PC-9 (cell line): ENCODE data around the gene MAP1LC3B2. TPM values are rescaled to one million over a fixed set of nuclear protein-coding genes. Genes with fewer than 3 reads are reported as not detected.

Experiments
- BruUV-seq: library from RNA; stranded (reverse); fragments of 400-500 nt; replicated peaks from 2 replicates; lab custom pipeline; 2021; lab: Mats Ljungman, UMichigan
- CTCF ChIA-PET: fragments of 300-600 bp; sonication (Branson Sonifier 250); formaldehyde crosslinking; loops from one replicate; lab custom pipeline; 2022; ENCODE audit warnings: antibody characterized with exemption; lab: Charles Lee
- POLR2A ChIA-PET: fragments of 300-600 bp; sonication (Branson Sonifier 250); formaldehyde crosslinking; loops from one replicate; lab custom pipeline; 2022; ENCODE audit warnings: antibody characterized with exemption; ENCODE audit not compliant: unreplicated experiment; lab: Charles Lee
- DNase-seq, 2 experiments: peaks; one replicate each; pipeline versions ENCODE4 v3.0.0 to v3.0.0-alpha.2; 2015 to 2022; ENCODE audit warnings: mixed read lengths in 1 of 2
- H2AFZ ChIP-seq: fragments of 200-600 bp; sonication (generic); 2 replicates; pipeline ENCODE4 v1.8.1; 2017; ENCODE audit warnings: antibody characterized with exemption
- H3F3A ChIP-seq: fragments of 200-600 bp; sonication (generic); 2 replicates; pipeline ENCODE4 v1.8.1; 2017; ENCODE audit warnings: antibody characterized with exemption, mild to moderate bottlenecking, low read depth; ENCODE audit not compliant: insufficient read depth
- H3K27ac ChIP-seq: fragments of 200-600 bp; sonication (generic); 2 replicates; pipeline ENCODE4 v1.6.1; 2016; ENCODE audit warnings: mixed run types
- H3K27me3 ChIP-seq: fragments of 200-600 bp; sonication (generic); 2 replicates; pipeline ENCODE4 v1.6.1; 2016; ENCODE audit warnings: low read depth, mixed run types; ENCODE audit not compliant: insufficient read depth
- H3K36me3 ChIP-seq: fragments of 200-600 bp; sonication (generic); 2 replicates; pipeline ENCODE4 v1.6.1; 2016; ENCODE audit warnings: low read depth, mixed run types
- H3K4me1 ChIP-seq: fragments of 200-600 bp; sonication (generic); replicated peaks from 2 replicates; pipeline ENCODE4 v1.6.1; 2016; ENCODE audit warnings: mixed run types; ENCODE audit not compliant: insufficient read depth
- H3K4me2 ChIP-seq: fragments of 200-600 bp; sonication (generic); 2 replicates; pipeline ENCODE4 v1.6.1; 2017; ENCODE audit warnings: mixed run types
- H3K4me3 ChIP-seq: fragments of 200-600 bp; sonication (generic); 2 replicates; pipeline ENCODE4 v1.6.1; 2016; ENCODE audit warnings: mixed run types
- H3K79me2 ChIP-seq: fragments of 200-600 bp; sonication (generic); 2 replicates; pipeline ENCODE4 v1.6.1; 2017; ENCODE audit warnings: low read depth, mixed run types
- H3K9me2 ChIP-seq: fragments of 200-600 bp; sonication (generic); 2 replicates; pipeline ENCODE4 v1.8.1; 2017; ENCODE audit warnings: mild to moderate bottlenecking; ENCODE audit not compliant: insufficient read depth
- H3K9me3 ChIP-seq: fragments of 200-600 bp; sonication (generic); 2 replicates; pipeline ENCODE4 v1.8.1; 2016; ENCODE audit warnings: low read depth; ENCODE audit not compliant: insufficient read depth
- H4K20me1 ChIP-seq: fragments of 200-600 bp; sonication (generic); 2 replicates; pipeline ENCODE4 v1.8.1; 2017; ENCODE audit not compliant: insufficient read depth
- CTCF ChIP-seq: fragments of 200-600 bp; sonication (generic); conservative IDR thresholded peaks from 2 replicates; pipeline ENCODE4 v1.6.1; 2017; ENCODE audit warnings: mixed run types, antibody characterized with exemption, mild to moderate bottlenecking, moderate library complexity
- EZH2 ChIP-seq: fragments of 200-600 bp; sonication (generic); IDR thresholded peaks from 2 replicates; pipeline ENCODE4 v1.8.0; 2017; ENCODE audit warnings: antibody characterized with exemption, low read depth
- intact Hi-C: fragments of 100-400 bp; cut with micrococcal nuclease; formaldehyde crosslinking; loops from one replicate; pipeline ENCODE4 v1.10.0; 2022; ENCODE audit not compliant: unreplicated experiment
- total RNA-seq: library from RNA; stranded (reverse); gene quantifications from 2 replicates; pipeline ENCODE4 v1.2.3, GENCODE V29; 2021

Gene MAP1LC3B2
- total RNA-seq, 1 experiment from 2014 or later = 1.4 TPM

DNA sequence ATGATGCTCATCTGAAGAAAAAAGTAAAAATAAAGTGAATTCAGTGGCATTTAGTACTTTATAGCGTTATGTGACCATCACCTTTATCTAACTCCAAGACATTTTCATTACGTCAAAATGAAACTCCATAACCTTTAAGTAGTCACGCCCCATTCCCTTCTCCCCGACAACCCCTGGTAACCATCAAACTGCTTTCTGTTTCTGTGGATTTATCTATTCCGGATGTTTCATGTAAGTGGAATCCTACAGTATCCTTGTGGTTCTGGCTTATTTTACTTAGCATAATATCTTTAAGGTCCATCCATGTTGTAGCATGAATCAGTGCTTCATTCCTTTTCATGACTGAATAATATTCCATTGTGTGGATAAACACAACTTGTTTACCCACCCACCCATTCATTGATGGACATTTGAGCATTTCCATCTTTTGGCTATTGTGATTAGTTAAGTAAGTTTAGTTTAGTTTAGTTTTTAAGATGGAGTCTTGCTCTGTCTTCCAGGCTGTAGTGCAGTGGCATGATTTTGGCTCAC is 18.5 kb upstream of the MAP1LC3B2 start:
- Histone ChIP-seq H3K27me3 (no peaks in the 10 kb centered on the region), H4K20me1 (no peaks in the 10 kb centered on the region), H3K9me2 (no peaks in the 10 kb centered on the region), H3K4me3 (no peak overlapping the region), H2AFZ (no peak overlapping the region), H3K36me3 (no peaks in the 10 kb centered on the region), H3K79me2 (no peaks in the 10 kb centered on the region), H3K4me1 (peaks cover 17% of the 10 kb centered on the region), H3K27ac (no peak overlapping the region), H3K9me3 (no peaks in the 10 kb centered on the region), H3F3A (peaks cover 16% of the 10 kb centered on the region; the same call in 1 of the 2 replicates), H3K4me2 (no peak overlapping the region)
- no peak for DNase-seq
- POLR2A ChIA-PET = no interaction called here
- intact Hi-C loops = no loop called here
- CTCF ChIA-PET = no interaction called here
- BruUV-seq = no TSS peak
- no peak for TF ChIP-seq EZH2
- no peak for TF ChIP-seq CTCF

DNA sequence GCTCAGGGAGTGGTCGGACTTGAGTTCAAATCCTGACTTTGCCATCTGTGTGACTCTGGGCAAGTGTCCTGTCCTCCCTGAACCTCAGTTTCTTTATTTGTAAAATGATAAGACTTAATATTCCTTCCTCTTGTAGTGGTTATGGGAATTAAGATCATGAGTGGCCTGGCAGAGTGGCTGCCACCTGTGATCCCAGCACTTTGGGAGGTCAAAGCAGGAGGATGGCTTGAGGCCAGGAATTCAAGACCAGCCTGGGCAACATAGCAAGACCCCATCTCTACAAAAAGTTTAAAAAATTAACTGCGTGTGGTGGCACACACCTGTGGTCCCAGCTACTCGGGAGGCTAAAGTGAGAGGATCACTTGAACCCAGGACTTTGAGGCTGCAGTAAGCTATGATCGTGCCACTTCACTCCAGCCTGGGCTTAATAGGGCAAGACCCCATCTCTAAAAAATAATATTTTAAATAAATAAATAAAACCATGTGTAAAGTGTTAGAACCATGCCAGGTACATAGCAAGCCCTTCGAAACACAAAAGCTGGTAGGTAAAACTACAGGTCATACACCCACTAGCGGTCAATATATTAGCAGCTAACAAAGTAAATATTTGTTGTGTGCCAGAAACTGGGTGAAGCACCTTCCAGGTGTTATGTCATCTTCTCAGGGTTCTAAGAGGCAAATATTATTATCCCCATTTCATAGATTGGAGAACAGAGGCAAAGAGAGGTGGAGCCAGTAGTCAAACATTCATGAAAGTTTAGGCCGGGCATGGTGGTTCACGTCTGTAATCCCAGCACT is 17.4 kb upstream of the MAP1LC3B2 start:
- Histone ChIP-seq H3K9me3 (no peaks in the 10 kb centered on the region), H3K4me1 (peaks cover 17% of the 10 kb centered on the region), H3K27ac (no peak overlapping the region), H4K20me1 (no peaks in the 10 kb centered on the region), H2AFZ (no peak overlapping the region), H3K79me2 (no peaks in the 10 kb centered on the region), H3F3A (peaks cover 16% of the 10 kb centered on the region; the same call in 1 of the 2 replicates), H3K27me3 (no peaks in the 10 kb centered on the region), H3K4me2 (peak overlapping the region; percentile 37), H3K9me2 (no peaks in the 10 kb centered on the region), H3K4me3 (no peak overlapping the region), H3K36me3 (no peaks in the 10 kb centered on the region)
- TF ChIP-seq EZH2 (no peak), CTCF (no peak)
- CTCF ChIA-PET = no interaction called here
- intact Hi-C loops = no loop called here
- POLR2A ChIA-PET = no interaction called here
- no TSS peak for BruUV-seq
- DNase-seq = no peak

DNA sequence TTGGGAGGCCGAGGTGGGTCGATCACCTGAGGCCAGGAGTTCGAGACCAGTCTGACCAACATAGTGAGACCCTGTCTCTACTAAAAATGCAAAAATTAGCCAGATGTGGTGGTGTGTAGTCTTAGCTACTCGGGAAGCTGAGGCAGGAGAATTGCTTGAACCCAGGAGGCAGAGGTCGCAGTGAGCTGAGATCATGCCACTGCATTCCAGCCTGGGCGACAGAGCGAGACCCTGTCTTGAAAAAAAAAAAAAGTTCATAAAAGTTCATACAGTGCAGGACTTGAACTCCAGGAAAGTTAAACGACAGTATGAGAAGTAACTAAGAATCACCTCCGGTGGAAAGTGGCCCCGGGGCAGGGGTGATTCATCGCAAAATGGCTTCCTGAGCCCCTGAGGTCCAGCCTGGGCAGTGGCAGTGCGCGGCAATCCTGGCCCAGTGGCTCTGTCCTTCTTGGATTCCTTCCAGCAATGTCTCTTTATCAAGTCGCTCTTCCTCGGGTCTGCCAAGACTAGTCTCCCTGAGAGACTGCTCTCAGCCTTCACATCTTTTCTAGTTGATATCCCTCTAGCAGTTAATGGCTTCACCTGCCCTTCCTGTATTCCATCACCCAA is 16.7 kb upstream of the MAP1LC3B2 start:
- Histone ChIP-seq H3K4me2 (peak overlapping the region; percentile 37), H3K9me2 (no peaks in the 10 kb centered on the region), H3K4me1 (peaks cover 17% of the 10 kb centered on the region), H3F3A (peaks cover 16% of the 10 kb centered on the region; the same call in 1 of the 2 replicates), H3K27ac (no peak overlapping the region), H2AFZ (no peak overlapping the region), H3K27me3 (no peaks in the 10 kb centered on the region), H3K9me3 (no peaks in the 10 kb centered on the region), H3K79me2 (no peaks in the 10 kb centered on the region), H3K4me3 (no peak overlapping the region), H4K20me1 (no peaks in the 10 kb centered on the region), H3K36me3 (no peaks in the 10 kb centered on the region)
- intact Hi-C loops = no loop called here
- BruUV-seq = no TSS peak
- TF ChIP-seq EZH2 (no peak), CTCF (no peak)
- ChIA-PET CTCF (interaction anchor here (0.6 kb wide), 1 partner anchor 265 kb away, joined by 11 read pairs; the partner anchor contains the start of gene MED13L), POLR2A (no interaction called here)
- peak; percentile 64 to 85 for DNase-seq
